ENCODE data around the gene NAA30. TPM values are rescaled to one million over a fixed set of nuclear protein-coding genes. Genes with fewer than 3 reads are reported as not detected.
"Not testable (repeated sequence)": the region's sequence is repeated elsewhere in the genome, so short reads cannot be mapped to it uniquely, and the experiment has no call there.

NAA30 gene
- total and polyA plus RNA-seq, 9 of the 15 experiments (the other 6 are each of a cell fraction or from before 2014, with no cell fraction given) = 2.2 to 8.0 (median 6.9) TPM

GRCh38 chr14:57343545-57344297 lies 46.7 kb upstream of the NAA30 start:
- Histone ChIP-seq H2AFZ (ENCODE audit: low read depth, low read length) (peak overlapping the region; percentile 63), H3K4me2 (ENCODE audit: insufficient read depth, low read length) (0 out of 2 replicates have a peak overlapping the region, but pooled peaks have one; percentile 11), H3K4me3 (peak overlapping the region; percentile 18)
- TF ChIP-seq YY1 (IDR thresholded peaks at IDR 0.05; ENCODE audit: borderline replicate concordance in 1 of 3, control insufficient read depth in 1 of 3, extremely low read depth in 1 of 3, insufficient read depth in 3 of 3, insufficient read length in 1 of 3, insufficient replicate concordance in 2 of 3, low read depth in 1 of 3, low read length in 2 of 3) (peak in 1 of 3 experiments; percentile 79), POLR2A (conservative IDR thresholded peaks at IDR 0.05) (0 out of 2 replicates have a peak, but pooled peaks have one; percentile 33), RBFOX2 (IDR thresholded peaks at IDR 0.05; ENCODE audit: low read depth, low read length) (peak; percentile 46; the same call in 1 of the 2 replicates), L3MBTL2 (IDR thresholded peaks at IDR 0.05) (peak; percentile 24; the same call in 1 of the 2 replicates), POLR2G (IDR thresholded peaks at IDR 0.05; ENCODE audit: low read depth, low read length) (peak; percentile 47; the same call in 1 of the 2 replicates)
- H3K9ac ChIP-seq (ENCODE audit: insufficient read depth in 1 of 2, low read depth in 2 of 2, low read length in 2 of 2); FAIRE-seq; H3K4me1 ChIP-seq (replicated peaks in 1 of 2; ENCODE audit: control insufficient read depth in 2 of 2, insufficient read depth in 2 of 2, low read length in 2 of 2); CTCF ChIA-PET (ENCODE audit: low intra/inter-chr PET ratio); in situ Hi-C loops (cut with MboI); H3K9me1 ChIP-seq (ENCODE audit: control insufficient read depth, insufficient read depth, low read length); H3K9me3 ChIP-seq (replicated peaks; ENCODE audit: control insufficient read depth, insufficient read depth, low read depth, low read length); H3K27ac ChIP-seq (ENCODE audit: extremely low read depth, low read depth, low read length); H3K36me3 ChIP-seq (ENCODE audit: control insufficient read depth, insufficient read depth, low read length); H3K27me3 ChIP-seq (ENCODE audit: control insufficient read depth in 2 of 2, insufficient read depth in 2 of 2, low read length in 2 of 2); H4K20me1 ChIP-seq (replicated peaks; ENCODE audit: control insufficient read depth, insufficient read depth, low read length); H3K79me2 ChIP-seq (ENCODE audit: control insufficient read depth, insufficient read depth, low read length); intact Hi-C loops (cut with micrococcal nuclease); ATAC-seq: not testable (repeated sequence)
- BruUV-seq (replicated peaks) = TSS peak; percentile 55
- POLR2A ChIA-PET = interaction anchor here (0.6 to 0.7 kb wide), 2 partner anchors 25 to 30 kb away, joined by 3 to 4 read pairs; no protein-coding TSS in a partner anchor
- peak in 1 of 4 experiments; percentile 20 for DNase-seq (ENCODE audit: extremely low read depth in 1 of 4, low spot score in 3 of 4)
- 13% methylated on average over 12 of the region's 34 CpGs for WGBS (ENCODE audit: insufficient coverage, low coverage, missing lambda C conversion rate)
